ENCODE measurements around the gene PTGR2.

Gene PTGR2

DNA sequence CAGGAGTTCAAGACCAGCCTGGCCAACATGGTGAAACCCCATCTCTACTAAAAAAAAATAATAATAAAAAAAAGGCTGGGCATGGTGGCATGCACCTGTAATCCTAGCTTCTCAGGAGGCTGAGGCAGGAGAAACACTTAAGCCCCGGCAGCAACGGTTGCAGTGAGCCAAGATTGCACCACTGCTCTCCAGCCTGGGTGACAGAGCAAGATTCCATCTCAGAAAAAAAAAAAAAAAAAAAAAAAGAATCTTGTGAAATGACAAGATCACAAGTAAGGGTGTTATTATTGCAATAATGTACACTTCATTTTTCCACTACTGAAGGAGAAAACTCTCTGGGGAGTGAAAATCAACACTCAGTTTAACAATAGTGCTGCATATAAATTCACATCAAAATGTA, 8.8 kb upstream of the PTGR2 start:
- TF ChIP-seq, protein P1, sequence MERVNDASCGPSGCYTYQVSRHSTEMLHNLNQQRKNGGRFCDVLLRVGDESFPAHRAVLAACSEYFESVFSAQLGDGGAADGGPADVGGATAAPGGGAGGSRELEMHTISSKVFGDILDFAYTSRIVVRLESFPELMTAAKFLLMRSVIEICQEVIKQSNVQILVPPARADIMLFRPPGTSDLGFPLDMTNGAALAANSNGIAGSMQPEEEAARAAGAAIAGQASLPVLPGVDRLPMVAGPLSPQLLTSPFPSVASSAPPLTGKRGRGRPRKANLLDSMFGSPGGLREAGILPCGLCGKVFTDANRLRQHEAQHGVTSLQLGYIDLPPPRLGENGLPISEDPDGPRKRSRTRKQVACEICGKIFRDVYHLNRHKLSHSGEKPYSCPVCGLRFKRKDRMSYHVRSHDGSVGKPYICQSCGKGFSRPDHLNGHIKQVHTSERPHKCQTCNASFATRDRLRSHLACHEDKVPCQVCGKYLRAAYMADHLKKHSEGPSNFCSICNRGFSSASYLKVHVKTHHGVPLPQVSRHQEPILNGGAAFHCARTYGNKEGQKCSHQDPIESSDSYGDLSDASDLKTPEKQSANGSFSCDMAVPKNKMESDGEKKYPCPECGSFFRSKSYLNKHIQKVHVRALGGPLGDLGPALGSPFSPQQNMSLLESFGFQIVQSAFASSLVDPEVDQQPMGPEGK (CRISPR knock-in tag; IDR thresholded peaks at IDR 0.05; ENCODE audit: borderline replicate concordance), result no peak
- no peak for TF ChIP-seq ZNF565 (CRISPR knock-in tag; conservative IDR thresholded peaks at IDR 0.05; ENCODE audit: low read depth)
- TF ChIP-seq, protein P2, sequence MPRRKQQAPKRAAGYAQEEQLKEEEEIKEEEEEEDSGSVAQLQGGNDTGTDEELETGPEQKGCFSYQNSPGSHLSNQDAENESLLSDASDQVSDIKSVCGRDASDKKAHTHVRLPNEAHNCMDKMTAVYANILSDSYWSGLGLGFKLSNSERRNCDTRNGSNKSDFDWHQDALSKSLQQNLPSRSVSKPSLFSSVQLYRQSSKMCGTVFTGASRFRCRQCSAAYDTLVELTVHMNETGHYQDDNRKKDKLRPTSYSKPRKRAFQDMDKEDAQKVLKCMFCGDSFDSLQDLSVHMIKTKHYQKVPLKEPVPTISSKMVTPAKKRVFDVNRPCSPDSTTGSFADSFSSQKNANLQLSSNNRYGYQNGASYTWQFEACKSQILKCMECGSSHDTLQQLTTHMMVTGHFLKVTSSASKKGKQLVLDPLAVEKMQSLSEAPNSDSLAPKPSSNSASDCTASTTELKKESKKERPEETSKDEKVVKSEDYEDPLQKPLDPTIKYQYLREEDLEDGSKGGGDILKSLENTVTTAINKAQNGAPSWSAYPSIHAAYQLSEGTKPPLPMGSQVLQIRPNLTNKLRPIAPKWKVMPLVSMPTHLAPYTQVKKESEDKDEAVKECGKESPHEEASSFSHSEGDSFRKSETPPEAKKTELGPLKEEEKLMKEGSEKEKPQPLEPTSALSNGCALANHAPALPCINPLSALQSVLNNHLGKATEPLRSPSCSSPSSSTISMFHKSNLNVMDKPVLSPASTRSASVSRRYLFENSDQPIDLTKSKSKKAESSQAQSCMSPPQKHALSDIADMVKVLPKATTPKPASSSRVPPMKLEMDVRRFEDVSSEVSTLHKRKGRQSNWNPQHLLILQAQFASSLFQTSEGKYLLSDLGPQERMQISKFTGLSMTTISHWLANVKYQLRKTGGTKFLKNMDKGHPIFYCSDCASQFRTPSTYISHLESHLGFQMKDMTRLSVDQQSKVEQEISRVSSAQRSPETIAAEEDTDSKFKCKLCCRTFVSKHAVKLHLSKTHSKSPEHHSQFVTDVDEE (CRISPR knock-in tag; IDR thresholded peaks at IDR 0.05), result no peak
- no peak for TF ChIP-seq TOX (CRISPR knock-in tag; IDR thresholded peaks at IDR 0.05; ENCODE audit: borderline replicate concordance)
- TF ChIP-seq, protein P3, sequence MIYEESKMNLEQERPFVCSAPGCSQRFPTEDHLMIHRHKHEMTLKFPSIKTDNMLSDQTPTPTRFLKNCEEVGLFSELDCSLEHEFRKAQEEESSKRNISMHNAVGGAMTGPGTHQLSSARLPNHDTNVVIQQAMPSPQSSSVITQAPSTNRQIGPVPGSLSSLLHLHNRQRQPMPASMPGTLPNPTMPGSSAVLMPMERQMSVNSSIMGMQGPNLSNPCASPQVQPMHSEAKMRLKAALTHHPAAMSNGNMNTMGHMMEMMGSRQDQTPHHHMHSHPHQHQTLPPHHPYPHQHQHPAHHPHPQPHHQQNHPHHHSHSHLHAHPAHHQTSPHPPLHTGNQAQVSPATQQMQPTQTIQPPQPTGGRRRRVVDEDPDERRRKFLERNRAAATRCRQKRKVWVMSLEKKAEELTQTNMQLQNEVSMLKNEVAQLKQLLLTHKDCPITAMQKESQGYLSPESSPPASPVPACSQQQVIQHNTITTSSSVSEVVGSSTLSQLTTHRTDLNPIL (CRISPR knock-in tag; IDR thresholded peaks at IDR 0.05; ENCODE audit: low read depth), result no peak
- TF ChIP-seq, protein P4, sequence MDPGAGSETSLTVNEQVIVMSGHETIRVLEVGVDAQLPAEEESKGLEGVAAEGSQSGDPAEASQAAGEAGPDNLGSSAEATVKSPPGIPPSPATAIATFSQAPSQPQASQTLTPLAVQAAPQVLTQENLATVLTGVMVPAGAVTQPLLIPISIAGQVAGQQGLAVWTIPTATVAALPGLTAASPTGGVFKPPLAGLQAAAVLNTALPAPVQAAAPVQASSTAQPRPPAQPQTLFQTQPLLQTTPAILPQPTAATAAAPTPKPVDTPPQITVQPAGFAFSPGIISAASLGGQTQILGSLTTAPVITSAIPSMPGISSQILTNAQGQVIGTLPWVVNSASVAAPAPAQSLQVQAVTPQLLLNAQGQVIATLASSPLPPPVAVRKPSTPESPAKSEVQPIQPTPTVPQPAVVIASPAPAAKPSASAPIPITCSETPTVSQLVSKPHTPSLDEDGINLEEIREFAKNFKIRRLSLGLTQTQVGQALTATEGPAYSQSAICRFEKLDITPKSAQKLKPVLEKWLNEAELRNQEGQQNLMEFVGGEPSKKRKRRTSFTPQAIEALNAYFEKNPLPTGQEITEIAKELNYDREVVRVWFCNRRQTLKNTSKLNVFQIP (CRISPR knock-in tag; IDR thresholded peaks at IDR 0.05; ENCODE audit: borderline replicate concordance, low read depth), result no peak
- TF ChIP-seq, protein P5, sequence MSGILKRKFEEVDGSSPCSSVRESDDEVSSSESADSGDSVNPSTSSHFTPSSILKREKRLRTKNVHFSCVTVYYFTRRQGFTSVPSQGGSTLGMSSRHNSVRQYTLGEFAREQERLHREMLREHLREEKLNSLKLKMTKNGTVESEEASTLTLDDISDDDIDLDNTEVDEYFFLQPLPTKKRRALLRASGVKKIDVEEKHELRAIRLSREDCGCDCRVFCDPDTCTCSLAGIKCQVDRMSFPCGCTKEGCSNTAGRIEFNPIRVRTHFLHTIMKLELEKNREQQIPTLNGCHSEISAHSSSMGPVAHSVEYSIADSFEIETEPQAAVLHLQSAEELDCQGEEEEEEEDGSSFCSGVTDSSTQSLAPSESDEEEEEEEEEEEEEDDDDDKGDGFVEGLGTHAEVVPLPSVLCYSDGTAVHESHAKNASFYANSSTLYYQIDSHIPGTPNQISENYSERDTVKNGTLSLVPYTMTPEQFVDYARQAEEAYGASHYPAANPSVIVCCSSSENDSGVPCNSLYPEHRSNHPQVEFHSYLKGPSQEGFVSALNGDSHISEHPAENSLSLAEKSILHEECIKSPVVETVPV (CRISPR knock-in tag; IDR thresholded peaks at IDR 0.05), result no peak
- TF ChIP-seq ZC3H10 (CRISPR knock-in tag; IDR thresholded peaks at IDR 0.05), result no peak
- TF ChIP-seq RARB (CRISPR knock-in tag; IDR thresholded peaks at IDR 0.05), result no peak
- no peak for TF ChIP-seq SNAI2 (CRISPR knock-in tag; IDR thresholded peaks at IDR 0.05)
- TF ChIP-seq ISL1 (CRISPR knock-in tag; IDR thresholded peaks at IDR 0.05), result no peak
- no peak for TF ChIP-seq ESRRG (CRISPR knock-in tag; IDR thresholded peaks at IDR 0.05)
- no peak for TF ChIP-seq OSR1 (CRISPR knock-in tag; IDR thresholded peaks at IDR 0.05)
- no peak for ATAC-seq

DNA sequence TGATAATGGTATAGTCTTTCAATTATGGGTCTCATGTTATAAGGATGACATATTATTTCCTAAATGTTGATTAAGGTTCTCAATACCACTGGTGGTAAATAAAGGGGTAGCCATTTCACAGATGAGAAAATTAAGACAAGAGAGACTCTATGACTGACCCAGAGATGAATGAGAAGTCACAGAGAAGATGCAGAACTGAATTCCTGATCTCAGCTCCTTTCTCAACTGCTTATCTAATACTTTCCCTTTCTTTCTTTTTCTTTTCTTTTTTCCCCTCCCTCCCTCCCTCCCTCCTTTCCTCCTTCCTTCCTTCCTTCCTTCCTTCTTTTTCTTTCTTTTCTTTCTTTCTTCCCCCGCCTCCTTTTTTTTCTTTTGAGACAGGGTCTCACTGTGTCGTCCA, 8.3 kb upstream of the PTGR2 start:
- no peak for TF ChIP-seq ZNF70 (CRISPR knock-in tag; IDR thresholded peaks at IDR 0.05)
- no peak for TF ChIP-seq OSR1 (CRISPR knock-in tag; IDR thresholded peaks at IDR 0.05)
- TF ChIP-seq, protein P3 (CRISPR knock-in tag; IDR thresholded peaks at IDR 0.05; ENCODE audit: low read depth), result no peak
- TF ChIP-seq ZC3H10 (CRISPR knock-in tag; IDR thresholded peaks at IDR 0.05), result no peak
- no peak for TF ChIP-seq ESRRG (CRISPR knock-in tag; IDR thresholded peaks at IDR 0.05)
- ATAC-seq, result no peak

DNA sequence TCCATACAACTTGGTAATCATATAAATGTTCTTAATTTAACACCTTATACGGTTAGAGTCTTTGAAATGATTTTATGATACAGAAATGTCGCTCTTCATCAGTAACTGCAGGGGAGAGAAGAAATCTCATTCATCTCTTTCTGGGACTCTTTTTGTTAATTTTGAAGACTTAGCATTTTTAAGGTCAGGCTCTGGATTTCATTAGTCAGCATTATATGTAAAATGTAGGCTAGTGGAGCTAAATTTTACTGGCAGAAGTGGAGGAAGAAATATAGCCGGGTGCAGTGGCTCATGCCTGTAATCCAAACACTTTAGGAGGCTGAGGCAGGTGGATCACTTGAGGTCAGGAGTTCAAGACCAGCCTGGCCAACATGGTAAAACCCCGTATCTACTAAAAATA, 4.7 kb upstream of the PTGR2 start:
- TF ChIP-seq, protein P1 (CRISPR knock-in tag; IDR thresholded peaks at IDR 0.05; ENCODE audit: borderline replicate concordance), result no peak
- TF ChIP-seq, protein P4 (CRISPR knock-in tag; IDR thresholded peaks at IDR 0.05; ENCODE audit: borderline replicate concordance, low read depth), result no peak
- no peak for TF ChIP-seq ZNF565 (CRISPR knock-in tag; conservative IDR thresholded peaks at IDR 0.05; ENCODE audit: low read depth)
- TF ChIP-seq ZNF70 (CRISPR knock-in tag; IDR thresholded peaks at IDR 0.05), result no peak
- TF ChIP-seq CSDC2 (CRISPR knock-in tag; IDR thresholded peaks at IDR 0.05), result no peak
- TF ChIP-seq, protein P3 (CRISPR knock-in tag; IDR thresholded peaks at IDR 0.05; ENCODE audit: low read depth), result no peak
- TF ChIP-seq TCF4 (CRISPR knock-in tag; IDR thresholded peaks at IDR 0.05; ENCODE audit: borderline replicate concordance), result no peak
- no peak for TF ChIP-seq ZFP3 (CRISPR knock-in tag; IDR thresholded peaks at IDR 0.05)
- TF ChIP-seq, protein P2 (CRISPR knock-in tag; IDR thresholded peaks at IDR 0.05), result no peak
- no peak for ATAC-seq

Data from SK-N-SH treated with all-trans-retinoic acid at 6 μM for 48 hours (cell line).